ENCODE data around the gene ERP44. TPM values are rescaled to one million over a fixed set of nuclear protein-coding genes. Genes with fewer than 3 reads are reported as not detected.

ERP44 gene
- total RNA-seq, 1 experiment from 2014 or later, result 19.5 TPM

DNA sequence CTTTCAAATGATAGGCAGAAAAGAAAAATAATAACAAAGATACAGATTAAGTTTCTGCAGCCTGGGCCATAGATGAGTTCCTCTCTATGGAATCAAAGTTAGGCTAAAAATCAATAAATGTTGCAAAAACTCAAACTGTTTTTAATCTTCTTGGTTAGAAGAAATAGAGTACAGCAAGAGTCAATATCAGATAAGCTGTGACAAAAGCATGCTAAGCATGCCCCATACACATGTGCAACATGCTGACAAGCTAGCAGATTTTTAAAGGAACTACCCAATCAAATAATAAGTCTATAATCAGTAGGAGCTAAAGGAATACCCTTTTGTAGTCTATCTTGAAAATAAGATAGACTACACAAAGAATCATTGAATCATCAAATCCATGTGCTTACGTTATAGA, 6.7 kb downstream of the ERP44 start:
- peaks cover 72% of the 10 kb centered on the region for H4K20me1 ChIP-seq (ENCODE audit: insufficient read depth)
- H3K4me2 ChIP-seq, result no peak overlapping the region
- peaks cover 8% of the 10 kb centered on the region for H3K4me1 ChIP-seq (replicated peaks; ENCODE audit: insufficient read depth)
- no peaks in the 10 kb centered on the region for H3K27me3 ChIP-seq (ENCODE audit: insufficient read depth, low read depth)
- peaks cover 98% of the 10 kb centered on the region for H3K79me2 ChIP-seq (ENCODE audit: low read depth)
- no peak overlapping the region for H3K27ac ChIP-seq
- TF ChIP-seq, protein P1, sequence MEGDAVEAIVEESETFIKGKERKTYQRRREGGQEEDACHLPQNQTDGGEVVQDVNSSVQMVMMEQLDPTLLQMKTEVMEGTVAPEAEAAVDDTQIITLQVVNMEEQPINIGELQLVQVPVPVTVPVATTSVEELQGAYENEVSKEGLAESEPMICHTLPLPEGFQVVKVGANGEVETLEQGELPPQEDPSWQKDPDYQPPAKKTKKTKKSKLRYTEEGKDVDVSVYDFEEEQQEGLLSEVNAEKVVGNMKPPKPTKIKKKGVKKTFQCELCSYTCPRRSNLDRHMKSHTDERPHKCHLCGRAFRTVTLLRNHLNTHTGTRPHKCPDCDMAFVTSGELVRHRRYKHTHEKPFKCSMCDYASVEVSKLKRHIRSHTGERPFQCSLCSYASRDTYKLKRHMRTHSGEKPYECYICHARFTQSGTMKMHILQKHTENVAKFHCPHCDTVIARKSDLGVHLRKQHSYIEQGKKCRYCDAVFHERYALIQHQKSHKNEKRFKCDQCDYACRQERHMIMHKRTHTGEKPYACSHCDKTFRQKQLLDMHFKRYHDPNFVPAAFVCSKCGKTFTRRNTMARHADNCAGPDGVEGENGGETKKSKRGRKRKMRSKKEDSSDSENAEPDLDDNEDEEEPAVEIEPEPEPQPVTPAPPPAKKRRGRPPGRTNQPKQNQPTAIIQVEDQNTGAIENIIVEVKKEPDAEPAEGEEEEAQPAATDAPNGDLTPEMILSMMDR (conservative IDR thresholded peaks at IDR 0.05), result no peak
- TF ChIP-seq EZH2 (IDR thresholded peaks at IDR 0.05; ENCODE audit: low read depth), result no peak
- H3F3A ChIP-seq (ENCODE audit: insufficient read depth, low read depth), result no peaks in the 10 kb centered on the region; the same call in 1 of the 2 replicates
- H3K36me3 ChIP-seq (ENCODE audit: low read depth), result no peaks in the 10 kb centered on the region
- ChIA-PET CTCF (no interaction called here), POLR2A (ENCODE audit: unreplicated experiment) (no interaction called here)
- no peaks in the 10 kb centered on the region for H3K9me2 ChIP-seq (ENCODE audit: insufficient read depth)
- no peak overlapping the region for H2AFZ ChIP-seq
- no peak overlapping the region for H3K4me3 ChIP-seq
- DNase-seq, result no peak
- no peaks in the 10 kb centered on the region for H3K9me3 ChIP-seq (ENCODE audit: insufficient read depth, low read depth)
- BruUV-seq (replicated peaks), result no TSS peak
- intact Hi-C loops (cut with micrococcal nuclease; ENCODE audit: unreplicated experiment), result no loop called here

DNA sequence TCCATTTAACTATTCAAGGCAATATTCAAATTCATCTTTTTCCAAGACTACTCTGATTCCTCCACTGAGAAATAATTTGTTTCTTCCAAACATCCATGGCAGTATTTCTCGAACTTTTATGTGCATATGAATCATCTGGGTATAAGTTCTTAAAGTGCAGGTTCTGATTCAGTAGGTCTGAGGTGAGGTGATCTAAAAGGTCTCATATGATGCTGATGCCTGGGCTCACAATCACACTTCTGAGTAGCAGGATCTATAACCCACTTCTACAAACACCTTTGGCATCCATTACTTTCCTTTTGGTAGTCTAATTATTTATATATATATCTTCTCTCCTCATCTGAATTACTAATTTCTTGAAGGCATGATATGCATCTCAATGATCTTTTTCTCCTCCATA, 7.2 kb downstream of the ERP44 start:
- POLR2A ChIA-PET (ENCODE audit: unreplicated experiment), result no interaction called here
- no peak for TF ChIP-seq EZH2 (IDR thresholded peaks at IDR 0.05; ENCODE audit: low read depth)
- TF ChIP-seq, protein P1 (conservative IDR thresholded peaks at IDR 0.05), result no peak
- intact Hi-C loops (cut with micrococcal nuclease; ENCODE audit: unreplicated experiment), result no loop called here

DNA sequence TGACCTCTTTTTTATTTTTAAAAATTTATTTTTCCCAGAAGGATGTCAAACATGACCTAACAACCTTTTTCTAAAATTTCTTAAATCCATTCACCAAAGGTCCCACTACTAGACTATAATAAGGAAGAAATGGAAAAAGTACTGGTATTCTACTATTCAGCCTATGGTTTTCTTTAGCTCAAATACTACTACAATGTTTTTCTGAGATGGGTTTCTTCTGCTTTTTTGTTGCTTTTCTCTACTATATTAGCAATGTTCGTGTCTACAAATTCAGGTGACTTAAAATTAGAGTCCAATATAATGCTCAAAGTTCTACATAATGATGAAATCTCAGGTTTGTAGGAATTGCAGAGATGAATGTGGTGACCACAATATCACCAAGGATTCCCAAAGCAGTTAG, 7.9 kb downstream of the ERP44 start:
- H3F3A ChIP-seq (ENCODE audit: insufficient read depth, low read depth), result no peaks in the 10 kb centered on the region; the same call in 1 of the 2 replicates
- DNase-seq, result no peak
- no peaks in the 10 kb centered on the region for H3K9me3 ChIP-seq (ENCODE audit: insufficient read depth, low read depth)
- H3K4me2 ChIP-seq, result no peak overlapping the region
- no peaks in the 10 kb centered on the region for H3K4me1 ChIP-seq (replicated peaks; ENCODE audit: insufficient read depth)
- no peaks in the 10 kb centered on the region for H3K36me3 ChIP-seq (ENCODE audit: low read depth)
- no peak overlapping the region for H3K27ac ChIP-seq
- no TSS peak for BruUV-seq (replicated peaks)
- no peaks in the 10 kb centered on the region for H3K9me2 ChIP-seq (ENCODE audit: insufficient read depth)
- H3K79me2 ChIP-seq (ENCODE audit: low read depth), result peaks cover 97% of the 10 kb centered on the region
- H3K27me3 ChIP-seq (ENCODE audit: insufficient read depth, low read depth), result no peaks in the 10 kb centered on the region
- intact Hi-C loops (cut with micrococcal nuclease; ENCODE audit: unreplicated experiment), result no loop called here
- TF ChIP-seq, protein P1 (conservative IDR thresholded peaks at IDR 0.05), result no peak
- TF ChIP-seq EZH2 (IDR thresholded peaks at IDR 0.05; ENCODE audit: low read depth), result no peak
- peaks cover 74% of the 10 kb centered on the region for H4K20me1 ChIP-seq (ENCODE audit: insufficient read depth)
- H3K4me3 ChIP-seq, result no peak overlapping the region
- H2AFZ ChIP-seq, result no peak overlapping the region
- POLR2A ChIA-PET (ENCODE audit: unreplicated experiment), result no interaction called here
- CTCF ChIA-PET, result no interaction called here

More for the DNA sequence above, 7.2 kb downstream of the ERP44 start:
- H3K27me3 ChIP-seq (ENCODE audit: insufficient read depth, low read depth), result no peaks in the 10 kb centered on the region
- peaks cover 4% of the 10 kb centered on the region for H3K4me1 ChIP-seq (replicated peaks; ENCODE audit: insufficient read depth)
- DNase-seq, result no peak
- no peak overlapping the region for H3K27ac ChIP-seq
- H3K4me2 ChIP-seq, result no peak overlapping the region
- H4K20me1 ChIP-seq (ENCODE audit: insufficient read depth), result peaks cover 71% of the 10 kb centered on the region
- no peaks in the 10 kb centered on the region for H3K36me3 ChIP-seq (ENCODE audit: low read depth)
- H3K9me3 ChIP-seq (ENCODE audit: insufficient read depth, low read depth), result no peaks in the 10 kb centered on the region
- CTCF ChIA-PET, result no interaction called here
- BruUV-seq (replicated peaks), result no TSS peak
- no peaks in the 10 kb centered on the region for H3K9me2 ChIP-seq (ENCODE audit: insufficient read depth)
- peaks cover 97% of the 10 kb centered on the region for H3K79me2 ChIP-seq (ENCODE audit: low read depth)
- H3K4me3 ChIP-seq, result no peak overlapping the region
- H3F3A ChIP-seq (ENCODE audit: insufficient read depth, low read depth), result no peaks in the 10 kb centered on the region; the same call in 1 of the 2 replicates
- no peak overlapping the region for H2AFZ ChIP-seq

Data from PC-9 (cell line).